Hematopoietic multipotent progenitor cell treated with erythropoietin and hydrocortisone succinate and interleukin-3 and kit ligand, for 8 days (in vitro differentiated cells): ENCODE data around the gene MAPK1.
"Not testable (repeated sequence)": the region's sequence is repeated elsewhere in the genome, so short reads cannot be mapped to it uniquely, and the experiment has no call there.

Experiments
- DNase-seq: peaks from one replicate; pipeline ENCODE4 v3.0.0-alpha.2; 2015

MAPK1 gene

GRCh38 chr22:21720191-21720859, 147.1 kb downstream of the MAPK1 start:
- not testable (repeated sequence) for DNase-seq

GRCh38 chr22:21719024-21719423, 148.4 kb downstream of the MAPK1 start:
- DNase-seq, result no peak

GRCh38 chr22:21718499-21718898, 148.9 kb downstream of the MAPK1 start:
- DNase-seq, result no peak

- DNase-seq, result not testable (repeated sequence)
Measured at GRCh38 chr22:21716395-21717122, 150.9 kb downstream of the MAPK1 start.

GRCh38 chr22:21714786-21715185, 152.7 kb downstream of the MAPK1 start:
- DNase-seq, result no peak

GRCh38 chr22:21714059-21714770, 153.2 kb downstream of the MAPK1 start:
- DNase-seq, result no peak

- no peak for DNase-seq
Measured at GRCh38 chr22:21713428-21714058, 153.9 kb downstream of the MAPK1 start.

- DNase-seq, result peak; percentile 81
Measured at GRCh38 chr22:21712751-21713427, 154.6 kb downstream of the MAPK1 start.

GRCh38 chr22:21711851-21712250, 155.6 kb downstream of the MAPK1 start:
- no peak for DNase-seq

- DNase-seq, result no peak
Measured at GRCh38 chr22:21710156-21710555, 157.3 kb downstream of the MAPK1 start.

- DNase-seq, result no peak
Measured at GRCh38 chr22:21709688-21710087, 157.8 kb downstream of the MAPK1 start.

- DNase-seq, result no peak
Measured at GRCh38 chr22:21708960-21709359, 158.5 kb downstream of the MAPK1 start.

- peak; percentile 50 for DNase-seq
Measured at GRCh38 chr22:21707677-21708076, 159.8 kb downstream of the MAPK1 start.
